ENCODE results near the gene STX17. TPM values are rescaled to one million over a fixed set of nuclear protein-coding genes. Genes with fewer than 3 reads are reported as not detected.
A peak's percentile ranks its signal among the peaks of the same experiment; 100 is the strongest.

STX17 gene
- total and polyA plus RNA-seq, 2 of the 13 experiments (the other 11 are each of a cell fraction or from before 2014, with no cell fraction given) = 8.3 to 25.7 TPM

GRCh38 chr9:99906403-99907207 is at the start of gene STX17 (continued):
- TF ChIP-seq ZNF569 (CRISPR knock-in tag; IDR thresholded peaks at IDR 0.05; ENCODE audit: borderline replicate concordance) = 0 out of 2 replicates have a peak, but pooled peaks have one; percentile 56
- TF ChIP-seq SALL1 (CRISPR knock-in tag; IDR thresholded peaks at IDR 0.05) = peak; percentile 52; the same call in 1 of the 2 replicates
- no peak for TF ChIP-seq ZNF556 (CRISPR knock-in tag; IDR thresholded peaks at IDR 0.05; ENCODE audit: borderline replicate concordance)
- TF ChIP-seq CEBPZ (IDR thresholded peaks at IDR 0.05; ENCODE audit: low read length) = no peak
- TF ChIP-seq ZNF362 (CRISPR knock-in tag; IDR thresholded peaks at IDR 0.05; ENCODE audit: borderline replicate concordance) = no peak
- TF ChIP-seq ZNF142 (CRISPR knock-in tag; IDR thresholded peaks at IDR 0.05) = 0 out of 2 replicates have a peak, but pooled peaks have one; percentile 52
- peak; percentile 26; the same call in 1 of the 2 replicates for TF ChIP-seq ZNF784 (CRISPR knock-in tag; IDR thresholded peaks at IDR 0.05; ENCODE audit: borderline replicate concordance)
- no peak for TF ChIP-seq E2F2 (CRISPR knock-in tag; IDR thresholded peaks at IDR 0.05; ENCODE audit: borderline replicate concordance)
- TF ChIP-seq MED13 (CRISPR knock-in tag; IDR thresholded peaks at IDR 0.05) = peak; percentile 62; the same call in 1 of the 2 replicates
- TF ChIP-seq ZBTB33 (CRISPR knock-in tag; IDR thresholded peaks at IDR 0.05) = no peak
- peak; percentile 92 for TF ChIP-seq ZBTB7B (CRISPR knock-in tag; IDR thresholded peaks at IDR 0.05)
- peak; percentile 95 for TF ChIP-seq KDM5B (CRISPR knock-in tag; IDR thresholded peaks at IDR 0.05; ENCODE audit: borderline replicate concordance)

Measured in HepG2 (cell line).